HuH-7.5 (cell line): ENCODE results near the gene DUOX2.
"Not testable (repeated sequence)": the region's sequence is repeated elsewhere in the genome, so short reads cannot be mapped to it uniquely, and the experiment has no call there.

ENCODE experiments used
- DNase-seq: peaks from one replicate; pipeline ENCODE4 v3.0.0; 2011; ENCODE audit warnings: low spot score

Gene DUOX2

GRCh38 chr15:45073602-45074001 is 40.4 kb downstream of the DUOX2 start:
- not testable (repeated sequence) for DNase-seq

GRCh38 chr15:45069942-45070360 is 44.0 kb downstream of the DUOX2 start:
- DNase-seq: not testable (repeated sequence)

- DNase-seq: no peak
Observed at GRCh38 chr15:45064386-45064785, 49.6 kb downstream of the DUOX2 start.

GRCh38 chr15:45062301-45062700 is 51.7 kb downstream of the DUOX2 start:
- DNase-seq: not testable (repeated sequence)

GRCh38 chr15:45058690-45059675 is 55.0 kb downstream of the DUOX2 start:
- not testable (repeated sequence) for DNase-seq

- DNase-seq: not testable (repeated sequence)
Observed at GRCh38 chr15:45052676-45053075, 61.3 kb downstream of the DUOX2 start.

- DNase-seq: no peak
Observed at GRCh38 chr15:45050587-45050986, 63.4 kb downstream of the DUOX2 start.

- no peak for DNase-seq
Observed at GRCh38 chr15:45048794-45049631, 65.0 kb downstream of the DUOX2 start.

GRCh38 chr15:45048449-45048793 is 65.6 kb downstream of the DUOX2 start:
- not testable (repeated sequence) for DNase-seq

GRCh38 chr15:45044270-45044669 is 69.7 kb downstream of the DUOX2 start:
- not testable (repeated sequence) for DNase-seq

- not testable (repeated sequence) for DNase-seq
Observed at GRCh38 chr15:45042859-45043258, 71.1 kb downstream of the DUOX2 start.
